Measurements from ENCODE around the gene FBLN5.

DNA sequence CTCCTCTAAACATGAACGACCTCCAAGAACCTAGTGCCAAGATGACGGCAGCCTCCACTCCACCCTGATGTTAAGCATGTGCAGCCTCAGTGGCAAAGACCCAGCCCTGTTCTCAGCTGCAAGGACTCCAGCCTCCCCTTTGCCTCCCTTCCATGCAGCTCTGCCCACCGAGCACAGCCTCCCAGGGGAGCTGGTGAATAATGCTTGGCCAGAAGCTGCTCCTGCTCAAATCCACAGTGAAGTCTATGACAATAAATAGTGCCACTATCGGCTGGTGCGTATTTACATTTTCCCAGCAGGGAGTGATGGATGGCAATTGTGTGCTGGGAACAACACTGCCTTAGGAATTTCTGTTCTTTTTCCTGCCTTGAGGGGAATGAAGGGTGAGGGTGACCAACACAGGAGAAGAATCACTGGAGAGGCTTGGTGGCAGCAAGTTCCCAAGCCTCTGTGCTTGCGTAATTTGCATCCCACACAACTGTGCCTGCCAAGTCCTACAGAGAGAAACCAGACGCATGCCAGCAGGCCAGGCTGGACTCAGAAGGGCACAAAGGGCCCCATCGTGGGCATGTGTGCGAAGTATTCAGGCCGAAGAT, 50.3 kb downstream of the FBLN5 start:
- TF ChIP-seq, protein P1, sequence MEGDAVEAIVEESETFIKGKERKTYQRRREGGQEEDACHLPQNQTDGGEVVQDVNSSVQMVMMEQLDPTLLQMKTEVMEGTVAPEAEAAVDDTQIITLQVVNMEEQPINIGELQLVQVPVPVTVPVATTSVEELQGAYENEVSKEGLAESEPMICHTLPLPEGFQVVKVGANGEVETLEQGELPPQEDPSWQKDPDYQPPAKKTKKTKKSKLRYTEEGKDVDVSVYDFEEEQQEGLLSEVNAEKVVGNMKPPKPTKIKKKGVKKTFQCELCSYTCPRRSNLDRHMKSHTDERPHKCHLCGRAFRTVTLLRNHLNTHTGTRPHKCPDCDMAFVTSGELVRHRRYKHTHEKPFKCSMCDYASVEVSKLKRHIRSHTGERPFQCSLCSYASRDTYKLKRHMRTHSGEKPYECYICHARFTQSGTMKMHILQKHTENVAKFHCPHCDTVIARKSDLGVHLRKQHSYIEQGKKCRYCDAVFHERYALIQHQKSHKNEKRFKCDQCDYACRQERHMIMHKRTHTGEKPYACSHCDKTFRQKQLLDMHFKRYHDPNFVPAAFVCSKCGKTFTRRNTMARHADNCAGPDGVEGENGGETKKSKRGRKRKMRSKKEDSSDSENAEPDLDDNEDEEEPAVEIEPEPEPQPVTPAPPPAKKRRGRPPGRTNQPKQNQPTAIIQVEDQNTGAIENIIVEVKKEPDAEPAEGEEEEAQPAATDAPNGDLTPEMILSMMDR (IDR thresholded peaks at IDR 0.05) = no peak
- TF ChIP-seq POLR2AphosphoS5 (IDR thresholded peaks at IDR 0.05) = peak; percentile 40 to 92 (median 83)
- TF ChIP-seq POLR2A (IDR thresholded peaks at IDR 0.05) = no peak
